Epithelial cell of esophagus (primary cell): Measurements from ENCODE around the gene ARID3B.
A peak's percentile ranks its signal among the peaks of the same experiment; 100 is the strongest.

Source experiments
- DNase-seq: peaks from one replicate; pipeline ENCODE4 v3.0.0; 2010; ENCODE audit warnings: low read depth
- H3K4me3 ChIP-seq: 2 replicates; pipeline ENCODE4 v1.5.1; 2011; ENCODE audit warnings: mild to moderate bottlenecking, low read length, control low read depth
- CTCF ChIP-seq: IDR thresholded peaks from 2 replicates; pipeline ENCODE4 v1.5.1; 2011; ENCODE audit warnings: low read depth, mild to moderate bottlenecking, low read length, control low read depth, inconsistent platforms; ENCODE audit not compliant: insufficient read depth; ENCODE audit errors: missing control alignments

The ARID3B gene

GRCh38 chr15:74610302-74610951 is 69.4 kb downstream of the ARID3B start:
- no peak for TF ChIP-seq CTCF
- no peak overlapping the region for H3K4me3 ChIP-seq
- DNase-seq = no peak

GRCh38 chr15:74611341-74611740 is 70.3 kb downstream of the ARID3B start:
- no peak for TF ChIP-seq CTCF
- DNase-seq = peak; percentile 60
- no peak overlapping the region for H3K4me3 ChIP-seq

- DNase-seq = no peak
- no peak for TF ChIP-seq CTCF
- H3K4me3 ChIP-seq = no peak overlapping the region
Measured at GRCh38 chr15:74611834-74612233, 70.8 kb downstream of the ARID3B start.

GRCh38 chr15:74612677-74613076 is 71.7 kb downstream of the ARID3B start:
- H3K4me3 ChIP-seq = no peak overlapping the region
- TF ChIP-seq CTCF = no peak
- DNase-seq = no peak

GRCh38 chr15:74613089-74613952 is 72.3 kb downstream of the ARID3B start:
- TF ChIP-seq CTCF = no peak
- no peak for DNase-seq
- no peak overlapping the region for H3K4me3 ChIP-seq

- TF ChIP-seq CTCF = no peak
- peak overlapping the region; percentile 99 for H3K4me3 ChIP-seq
- DNase-seq = no peak
Measured at GRCh38 chr15:74613953-74614743, 73.1 kb downstream of the ARID3B start.
